BE2C (cell line): ENCODE data around the gene STRIP1.

Experiments
- DNase-seq: peaks from one replicate; pipeline ENCODE4 v3.0.0-alpha.2; 2020
- H3K27me3 ChIP-seq: fragments of 250-450 bp; sonication (Bioruptor Pico); 2 replicates; pipeline ENCODE4 v1.5.1; 2020; ENCODE audit warnings: mild to moderate bottlenecking
- H3K36me3 ChIP-seq: fragments of 250-450 bp; sonication (Bioruptor Pico); 2 replicates; pipeline ENCODE4 v1.5.1; 2020; ENCODE audit warnings: mild to moderate bottlenecking
- H3K4me1 ChIP-seq: fragments of 250-450 bp; sonication (Bioruptor Pico); 2 replicates; pipeline ENCODE4 v1.5.1; 2020
- H3K4me3 ChIP-seq: 2 replicates; pipeline ENCODE4 v1.5.1; 2011; ENCODE audit warnings: low read depth, low read length
- H3K9me3 ChIP-seq: fragments of 250-450 bp; sonication (Bioruptor Pico); 2 replicates; pipeline ENCODE4 v1.5.1; 2020
- CTCF ChIP-seq: IDR thresholded peaks from 2 replicates; pipeline ENCODE4 v1.5.1; 2012; ENCODE audit warnings: mild to moderate bottlenecking, low read depth, low read length

Gene STRIP1

GRCh38 chr1:109996476-109996875 lies 37.9 kb upstream of the STRIP1 start:
- TF ChIP-seq CTCF: no peak
- Histone ChIP-seq H3K27me3 (no peaks in the 10 kb centered on the region), H3K9me3 (no peaks in the 10 kb centered on the region), H3K36me3 (peaks cover 7% of the 10 kb centered on the region), H3K4me3 (no peak overlapping the region), H3K4me1 (no peaks in the 10 kb centered on the region)
- DNase-seq: no peak

GRCh38 chr1:109997204-109997866 lies 37.1 kb upstream of the STRIP1 start:
- no peaks in the 10 kb centered on the region for H3K9me3 ChIP-seq
- H3K36me3 ChIP-seq: peaks cover 10% of the 10 kb centered on the region
- no peak for TF ChIP-seq CTCF
- no peak overlapping the region for H3K4me3 ChIP-seq
- H3K27me3 ChIP-seq: no peaks in the 10 kb centered on the region
- H3K4me1 ChIP-seq: no peaks in the 10 kb centered on the region
- DNase-seq: no peak

DNA sequence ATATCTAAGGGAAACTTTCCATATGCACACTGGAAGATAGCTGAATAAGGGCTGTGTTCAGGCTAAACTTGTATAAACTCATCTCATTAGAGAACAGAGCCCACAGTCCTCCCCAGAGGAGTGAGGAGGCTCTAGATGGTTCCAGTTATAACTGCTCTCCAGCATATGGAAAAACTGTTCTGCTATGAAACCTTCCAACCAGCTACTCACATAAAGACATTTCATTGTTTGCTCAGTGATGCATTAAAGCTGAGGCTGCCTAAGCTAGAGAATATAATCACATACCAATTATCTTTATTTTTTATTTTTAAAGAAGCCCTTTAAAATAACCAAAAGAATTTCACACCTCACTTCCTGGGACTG lies 36.6 kb upstream of the STRIP1 start:
- no peaks in the 10 kb centered on the region for H3K4me1 ChIP-seq
- H3K9me3 ChIP-seq: no peaks in the 10 kb centered on the region
- H3K27me3 ChIP-seq: no peaks in the 10 kb centered on the region
- no peak for TF ChIP-seq CTCF
- DNase-seq: no peak
- H3K4me3 ChIP-seq: no peak overlapping the region
- H3K36me3 ChIP-seq: peaks cover 10% of the 10 kb centered on the region

- no peaks in the 10 kb centered on the region for H3K9me3 ChIP-seq
- 0 out of 2 replicates have a peak, but pooled peaks cover 3% of the 10 kb centered on the region for H3K36me3 ChIP-seq
- no peak for DNase-seq
- H3K27me3 ChIP-seq: no peaks in the 10 kb centered on the region
- no peak overlapping the region for H3K4me3 ChIP-seq
- peaks cover 25% of the 10 kb centered on the region for H3K4me1 ChIP-seq
- no peak for TF ChIP-seq CTCF
These were observed 31.7 kb upstream of the STRIP1 start for GRCh38 chr1:110002695-110003094.

DNA sequence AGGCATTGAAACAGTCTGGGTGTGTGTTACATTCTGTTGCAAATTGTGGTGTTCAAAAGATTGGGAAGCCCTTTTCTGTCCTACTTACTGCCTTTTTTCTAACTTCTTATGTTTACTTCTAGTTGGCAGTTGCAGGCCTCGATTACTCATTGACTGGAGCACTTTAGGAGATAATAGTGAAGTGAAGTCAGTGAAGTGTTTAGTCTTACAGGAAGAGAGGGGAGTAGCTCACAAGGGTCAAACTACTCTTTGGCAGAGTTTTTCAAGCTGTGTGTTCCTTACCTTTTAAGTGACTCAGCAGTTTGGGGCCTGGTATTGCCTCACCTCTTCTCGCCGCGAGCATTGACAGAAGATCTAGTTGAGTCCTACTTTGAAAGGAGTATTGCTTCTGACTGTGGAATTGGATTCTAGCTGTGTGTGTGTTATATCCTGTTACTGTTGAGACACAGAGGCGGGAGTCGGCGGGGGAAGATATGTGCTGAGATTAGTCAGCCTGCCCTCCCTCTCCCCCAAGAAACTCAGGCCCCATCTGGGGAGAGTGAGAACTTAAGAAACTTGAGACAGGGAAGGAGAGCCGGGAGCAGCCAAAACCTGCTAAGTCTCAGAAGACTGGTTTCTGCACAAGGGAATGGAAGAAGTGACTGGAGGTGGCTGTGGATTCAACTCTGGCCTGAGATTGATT lies 30.5 kb upstream of the STRIP1 start:
- DNase-seq: no peak
- 0 out of 2 replicates have a peak, but pooled peaks cover 3% of the 10 kb centered on the region for H3K36me3 ChIP-seq
- TF ChIP-seq CTCF: no peak
- no peak overlapping the region for H3K4me3 ChIP-seq
- no peaks in the 10 kb centered on the region for H3K27me3 ChIP-seq
- H3K9me3 ChIP-seq: no peaks in the 10 kb centered on the region
- peaks cover 25% of the 10 kb centered on the region for H3K4me1 ChIP-seq

DNA sequence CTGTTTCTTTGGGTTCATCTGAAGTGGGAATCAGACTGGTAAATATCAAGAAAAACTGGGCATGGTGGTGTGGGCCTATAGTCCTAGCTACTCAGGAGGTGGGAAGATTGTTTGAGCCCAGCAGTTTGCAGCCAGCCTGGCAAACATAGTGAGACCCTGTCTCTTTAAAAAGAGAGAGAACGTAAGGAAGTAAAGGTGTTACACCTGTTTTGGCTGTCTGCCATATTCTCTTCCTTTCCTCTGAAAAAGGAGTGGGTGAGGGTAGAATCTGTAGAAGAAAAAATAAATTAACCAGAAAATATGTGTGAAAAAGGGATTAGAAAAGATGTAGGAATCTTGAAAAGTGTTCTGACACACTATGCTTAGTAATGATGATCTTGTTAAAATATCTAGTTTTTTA lies 29.8 kb upstream of the STRIP1 start:
- H3K4me3 ChIP-seq: no peak overlapping the region
- H3K4me1 ChIP-seq: peaks cover 25% of the 10 kb centered on the region
- no peaks in the 10 kb centered on the region for H3K9me3 ChIP-seq
- peaks cover 9% of the 10 kb centered on the region; the same call in 1 of the 2 replicates for H3K36me3 ChIP-seq
- no peaks in the 10 kb centered on the region for H3K27me3 ChIP-seq
- TF ChIP-seq CTCF: no peak
- DNase-seq: no peak
